CD4-positive, alpha-beta memory T cell (primary cell): ENCODE data around the gene CDCP1. TPM values are rescaled to one million over a fixed set of nuclear protein-coding genes. Genes with fewer than 3 reads are reported as not detected.
"Not testable (repeated sequence)": the region's sequence is repeated elsewhere in the genome, so short reads cannot be mapped to it uniquely, and the experiment has no call there.

ENCODE experiments used
- CTCF ChIA-PET: fragments of 350-600 bp; sonication (Branson Sonifier 250); formaldehyde crosslinking; loops from one replicate; lab custom pipeline; 2021; ENCODE audit warnings: inconsistent platforms; ENCODE audit not compliant: partially characterized antibody; lab: Charles Lee
- POLR2A ChIA-PET: fragments of 350-600 bp; sonication (Branson Sonifier 250); formaldehyde crosslinking; loops from one replicate; lab custom pipeline; 2021; ENCODE audit not compliant: partially characterized antibody; lab: Charles Lee
- DNase-seq, 5 donors: peaks; one replicate each; pipeline versions ENCODE4 v3.0.0 to v3.0.0-alpha.2; 2020 to 2022; ENCODE audit warnings: mixed read lengths in 1 of 5
- H3K27ac ChIP-seq: one replicate; pipeline ENCODE4 v1.7.0; 2013; ENCODE audit warnings: low read depth, low read length
- H3K27me3 ChIP-seq: 2 replicates; pipeline ENCODE4 v1.7.0; 2013; ENCODE audit warnings: mild to moderate bottlenecking, low read length, moderate library complexity; ENCODE audit not compliant: insufficient read depth
- H3K36me3 ChIP-seq: 2 replicates; pipeline ENCODE4 v1.7.0; 2013; ENCODE audit warnings: mild to moderate bottlenecking, low read length, moderate library complexity; ENCODE audit not compliant: insufficient read depth
- H3K4me1 ChIP-seq: 2 replicates; pipeline ENCODE4 v1.7.0; 2013; ENCODE audit warnings: mild to moderate bottlenecking, low read length, moderate library complexity; ENCODE audit not compliant: insufficient read depth
- H3K4me3 ChIP-seq, 2 donors: one replicate each; pipeline ENCODE4 v1.7.0; 2013; ENCODE audit warnings: low read length in 2 of 2, mild to moderate bottlenecking in 1 of 2
- H3K9me3 ChIP-seq, 2 donors: one replicate each; pipeline ENCODE4 v1.7.0; 2013; ENCODE audit warnings: low read length in 2 of 2, control low read depth in 1 of 2; ENCODE audit not compliant: control insufficient read depth in 1 of 2
- H3K27ac Mint-ChIP-seq, 7 donors: one replicate each; pipeline ENCODE4 v1.8.0; 2020 to 2021; ENCODE audit warnings: mixed read lengths in 7 of 7, mild to moderate bottlenecking in 6 of 7, inconsistent platforms in 3 of 7, moderate library complexity in 3 of 7
- H3K27me3 Mint-ChIP-seq, 2 donors: one replicate each; pipeline ENCODE4 v1.8.0; 2020 to 2021; ENCODE audit warnings: mixed read lengths in 2 of 2
- H3K36me3 Mint-ChIP-seq, 2 donors: one replicate each; pipeline ENCODE4 v1.8.0; 2020 to 2021; ENCODE audit warnings: mixed read lengths in 2 of 2, inconsistent platforms in 1 of 2, mild to moderate bottlenecking in 1 of 2
- H3K4me1 Mint-ChIP-seq, 4 donors: one replicate each; pipeline ENCODE4 v1.8.0; 2020 to 2021; ENCODE audit warnings: mixed read lengths in 4 of 4, mild to moderate bottlenecking in 1 of 4
- H3K4me3 Mint-ChIP-seq, 8 donors: one replicate each; pipeline ENCODE4 v1.8.0; 2020 to 2021; ENCODE audit warnings: mixed read lengths in 8 of 8, mild to moderate bottlenecking in 7 of 8, moderate library complexity in 6 of 8, inconsistent platforms in 3 of 8
- H3K9me3 Mint-ChIP-seq, 8 donors: one replicate each; pipeline ENCODE4 v1.8.0; 2020 to 2021; ENCODE audit warnings: mixed read lengths in 8 of 8, mild to moderate bottlenecking in 5 of 8, inconsistent platforms in 3 of 8, moderate library complexity in 1 of 8
- intact Hi-C: fragments of 100-400 bp; cut with micrococcal nuclease; formaldehyde crosslinking; loops from one replicate; pipeline ENCODE4 v1.15.1; 2023
- polyA plus RNA-seq, 2 donors: library from polyadenylated mRNA; unstranded; fragments of 300-500 nt; fragmentation: Illumina TruSeq; gene quantifications; one replicate each; pipeline ENCODE4 v1.2.3, GENCODE V29; 2021
- total RNA-seq, 2 experiments: library from RNA; stranded (reverse); gene quantifications; one replicate each; pipeline ENCODE4 v1.2.3, GENCODE V29; 2021

CDCP1 gene
- total and polyA plus RNA-seq, 4 experiments from 2014 or later, result 0.24 to 0.60 (median 0.40) TPM

DNA sequence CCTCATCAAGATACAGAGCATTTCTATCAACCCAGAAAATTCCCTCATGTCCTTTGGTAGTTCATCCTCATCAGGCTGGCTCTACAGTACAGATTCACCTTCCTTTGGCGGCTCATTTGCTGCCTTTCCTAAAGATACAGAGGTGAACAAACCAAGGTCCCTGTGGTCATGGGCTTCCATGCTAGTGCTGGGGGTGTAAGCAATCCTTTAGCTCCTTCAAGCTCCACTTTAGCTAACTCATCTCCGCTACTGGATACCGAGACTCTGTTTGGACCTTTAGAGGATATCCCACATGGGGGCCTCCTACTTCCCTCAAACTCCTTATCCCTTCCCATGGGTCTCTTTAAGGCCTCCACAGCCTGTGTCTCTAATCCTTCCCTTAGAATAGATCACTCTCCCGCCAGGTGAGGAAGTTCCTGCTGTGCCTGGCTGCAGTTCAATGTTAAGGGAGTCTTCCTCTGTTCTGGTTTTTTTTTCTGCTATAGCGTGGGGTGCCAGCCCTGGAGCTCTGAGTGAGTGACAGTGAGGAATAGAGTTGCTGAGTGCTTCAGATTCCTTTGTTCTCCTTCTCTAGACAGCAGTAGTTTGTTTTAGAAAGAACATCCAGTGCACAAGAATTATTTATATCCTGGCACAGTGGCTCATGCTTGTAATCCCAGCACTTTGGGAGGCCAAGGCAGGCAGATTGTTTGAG, 89.4 kb downstream of the CDCP1 start:
- H3K36me3 ChIP-seq, result no peaks in the 10 kb centered on the region
- H3K27me3 ChIP-seq, result no peaks in the 10 kb centered on the region
- H3K36me3 Mint-ChIP-seq, result no peaks in the 10 kb centered on the region
- H3K27ac Mint-ChIP-seq, result no peak overlapping the region
- peaks cover 0 to 7% (median 4%) of the 10 kb centered on the region in 4 donors for H3K4me1 Mint-ChIP-seq
- H3K27me3 Mint-ChIP-seq, result peaks cover 4 to 10% of the 10 kb centered on the region in 2 donors
- POLR2A ChIA-PET, result no interaction called here
- no peak overlapping the region for H3K27ac ChIP-seq
- H3K4me1 ChIP-seq, result no peaks in the 10 kb centered on the region
- DNase-seq, result no peak
- no peaks in the 10 kb centered on the region for H3K9me3 ChIP-seq
- intact Hi-C loops, result no loop called here
- no peaks in the 10 kb centered on the region for H3K9me3 Mint-ChIP-seq
- CTCF ChIA-PET, result interaction anchor here (1.5 to 7.8 kb wide), 3 partner anchors 15 to 154 kb away, joined by 4 to 42 read pairs (median 22); no protein-coding TSS in a partner anchor
- no peak overlapping the region for H3K4me3 ChIP-seq
- no peak overlapping the region for H3K4me3 Mint-ChIP-seq

DNA sequence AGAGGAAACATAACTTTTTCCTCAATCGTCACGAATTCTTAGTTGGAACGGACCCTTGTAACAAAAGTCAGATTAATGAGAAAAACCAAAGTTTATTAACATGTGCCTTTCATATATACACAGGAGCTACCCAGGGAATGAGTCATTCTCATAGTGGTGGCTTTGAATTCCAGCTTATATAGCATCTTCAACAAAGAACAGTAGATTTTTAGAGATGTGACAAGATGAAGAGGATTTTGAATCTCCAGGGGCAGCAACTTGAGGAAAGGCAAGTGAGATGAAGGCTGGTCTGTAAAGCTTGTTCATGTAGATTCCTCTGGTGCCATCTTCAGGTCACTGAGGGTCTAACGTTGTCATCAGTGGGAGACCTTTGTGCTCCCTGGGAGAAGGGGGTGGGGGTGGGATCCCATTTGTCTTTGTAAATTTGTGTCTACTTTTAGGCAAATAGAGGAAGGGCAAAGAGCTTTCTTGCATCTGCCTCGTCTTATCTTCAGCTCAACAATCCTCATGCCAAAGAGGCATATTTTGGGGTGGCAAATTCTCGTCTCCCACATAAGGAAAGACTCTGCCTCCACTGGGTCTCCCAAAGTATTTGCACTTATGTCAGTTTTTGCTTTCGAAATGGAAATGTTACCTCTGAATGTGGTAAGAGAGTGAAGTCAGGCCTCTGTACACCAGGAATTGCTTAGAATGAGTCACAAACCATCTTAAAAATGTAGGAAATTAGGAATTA, 90.6 kb downstream of the CDCP1 start:
- Mint-ChIP-seq H3K9me3 (no peaks in the 10 kb centered on the region), H3K4me3 (no peak overlapping the region), H3K27me3 (peaks cover 6 to 11% of the 10 kb centered on the region in 2 donors), H3K27ac (no peak overlapping the region), H3K36me3 (no peaks in the 10 kb centered on the region), H3K4me1 (peaks cover 0 to 7% (median 4%) of the 10 kb centered on the region in 4 donors)
- ChIA-PET POLR2A (no interaction called here), CTCF (interaction anchor here (1.2 to 7.8 kb wide), 6 partner anchors 13 to 246 kb away, joined by 3 to 42 read pairs (median 4); no protein-coding TSS in a partner anchor)
- no peak for DNase-seq
- Histone ChIP-seq H3K36me3 (no peaks in the 10 kb centered on the region), H3K9me3 (no peaks in the 10 kb centered on the region), H3K27ac (no peak overlapping the region), H3K27me3 (no peaks in the 10 kb centered on the region), H3K4me3 (no peak overlapping the region), H3K4me1 (no peaks in the 10 kb centered on the region)
- intact Hi-C loops, result no loop called here

DNA sequence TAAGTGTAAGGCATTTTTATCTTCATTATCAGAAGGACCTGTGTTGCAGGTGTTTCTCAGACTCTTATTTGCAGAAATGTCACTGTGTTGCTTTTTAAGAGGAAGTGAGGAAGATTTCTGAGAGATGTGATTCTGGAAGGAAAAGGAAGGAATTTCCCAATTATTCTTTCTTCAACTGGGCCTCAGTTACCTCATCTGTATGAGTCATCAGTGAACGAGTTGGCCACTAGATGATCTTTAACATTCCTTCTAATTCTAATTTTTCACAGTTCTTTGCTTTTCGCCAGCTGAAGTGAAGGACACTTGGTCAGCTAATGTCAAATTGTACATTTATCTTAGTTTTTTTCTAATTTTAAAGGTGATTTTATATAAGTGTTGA, 91.2 kb downstream of the CDCP1 start:
- no peak overlapping the region for H3K27ac Mint-ChIP-seq
- POLR2A ChIA-PET, result no interaction called here

DNA sequence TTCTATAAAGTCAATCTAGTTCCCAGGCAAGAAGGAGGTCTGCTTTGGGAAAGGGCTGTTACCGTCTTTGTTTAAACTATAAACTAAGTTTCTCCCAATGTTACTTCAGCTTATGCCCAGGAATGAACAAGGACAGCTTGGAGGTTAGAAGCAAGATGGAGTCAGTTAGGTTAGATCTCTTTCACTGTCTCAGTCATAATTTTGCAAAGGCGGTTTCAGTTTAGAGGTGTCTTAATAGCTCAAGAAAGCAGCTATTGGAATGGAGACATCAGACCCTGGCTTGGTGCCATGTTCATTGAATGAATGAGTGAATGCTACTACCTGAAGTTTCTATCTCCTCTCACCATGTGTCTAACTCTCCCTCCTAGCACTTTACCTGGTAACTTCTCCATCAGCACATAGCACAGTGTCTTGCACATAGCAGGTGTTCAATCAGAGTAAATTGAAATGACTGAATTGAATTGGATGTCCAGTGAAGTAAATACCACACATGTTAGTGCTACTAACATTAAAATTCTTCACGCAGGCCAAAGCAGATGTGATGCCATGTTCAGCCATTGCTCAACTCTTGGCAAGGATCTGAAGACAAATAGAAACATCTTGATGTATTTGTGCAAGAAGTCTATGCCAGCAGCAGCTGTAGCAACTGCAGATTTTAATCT, 91.9 kb downstream of the CDCP1 start:
- Mint-ChIP-seq H3K27ac (no peak overlapping the region), H3K9me3 (no peaks in the 10 kb centered on the region), H3K4me1 (peaks cover 0 to 7% (median 4%) of the 10 kb centered on the region in 4 donors), H3K4me3 (no peak overlapping the region), H3K36me3 (no peaks in the 10 kb centered on the region), H3K27me3 (peaks cover 9 to 11% of the 10 kb centered on the region in 2 donors)
- no peaks in the 10 kb centered on the region for H3K4me1 ChIP-seq
- ChIA-PET POLR2A (no interaction called here), CTCF (interaction anchor here (1.7 to 7.8 kb wide), 3 partner anchors 12 to 247 kb away, joined by 3 to 42 read pairs (median 22); no protein-coding TSS in a partner anchor)
- DNase-seq, result no peak
- intact Hi-C loops, result no loop called here
- no peak overlapping the region for H3K4me3 ChIP-seq
- no peaks in the 10 kb centered on the region for H3K9me3 ChIP-seq
- no peaks in the 10 kb centered on the region for H3K36me3 ChIP-seq
- H3K27me3 ChIP-seq, result no peaks in the 10 kb centered on the region
- no peak overlapping the region for H3K27ac ChIP-seq

More for the DNA sequence above, 91.2 kb downstream of the CDCP1 start:
- Histone ChIP-seq H3K4me3 (no peak overlapping the region), H3K4me1 (no peaks in the 10 kb centered on the region), H3K9me3 (no peaks in the 10 kb centered on the region), H3K27me3 (no peaks in the 10 kb centered on the region), H3K36me3 (no peaks in the 10 kb centered on the region), H3K27ac (no peak overlapping the region)
- no peaks in the 10 kb centered on the region for H3K9me3 Mint-ChIP-seq
- CTCF ChIA-PET, result interaction anchor here (1.2 to 7.8 kb wide), 6 partner anchors 13 to 247 kb away, joined by 3 to 42 read pairs (median 4); no protein-coding TSS in a partner anchor
- H3K4me1 Mint-ChIP-seq, result peaks cover 0 to 7% (median 4%) of the 10 kb centered on the region in 4 donors
- H3K4me3 Mint-ChIP-seq, result no peak overlapping the region
- no peak for DNase-seq
- no peaks in the 10 kb centered on the region for H3K36me3 Mint-ChIP-seq
- peaks cover 6 to 11% of the 10 kb centered on the region in 2 donors for H3K27me3 Mint-ChIP-seq
- intact Hi-C loops, result no loop called here

DNA sequence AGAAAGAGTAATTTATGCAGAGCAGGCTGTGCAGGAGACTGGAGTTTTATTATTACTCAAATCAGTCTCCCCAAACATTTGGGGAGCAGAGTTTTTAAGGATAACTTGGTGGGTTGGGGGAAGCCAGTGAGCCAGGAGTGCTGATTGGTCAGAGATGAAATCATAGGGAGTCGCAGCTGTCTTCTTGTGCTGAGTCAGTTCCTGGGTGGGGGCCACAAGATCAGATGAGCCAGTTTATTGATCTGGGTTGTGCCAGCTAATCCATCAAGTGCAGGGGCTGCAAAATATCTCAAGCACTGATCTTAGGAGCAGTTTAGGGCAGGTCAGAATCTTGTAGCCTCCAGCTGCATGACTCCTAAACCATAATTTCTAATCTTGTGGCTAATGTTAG, 92.4 kb downstream of the CDCP1 start:
- H3K27ac ChIP-seq, DNase-seq, intact Hi-C loops, H3K4me1 ChIP-seq, H3K27ac Mint-ChIP-seq, H3K9me3 Mint-ChIP-seq, H3K27me3 ChIP-seq, H3K4me1 Mint-ChIP-seq, H3K9me3 ChIP-seq, H3K36me3 Mint-ChIP-seq, H3K36me3 ChIP-seq, POLR2A ChIA-PET, H3K4me3 ChIP-seq, H3K4me3 Mint-ChIP-seq: not testable (repeated sequence)
- H3K27me3 Mint-ChIP-seq, result peaks cover 11 to 13% of the 10 kb centered on the region in 2 donors
- CTCF ChIA-PET, result interaction anchor here (5.5 to 7.8 kb wide), 2 partner anchors 12 to 157 kb away, joined by 22 to 42 read pairs; no protein-coding TSS in a partner anchor

DNA sequence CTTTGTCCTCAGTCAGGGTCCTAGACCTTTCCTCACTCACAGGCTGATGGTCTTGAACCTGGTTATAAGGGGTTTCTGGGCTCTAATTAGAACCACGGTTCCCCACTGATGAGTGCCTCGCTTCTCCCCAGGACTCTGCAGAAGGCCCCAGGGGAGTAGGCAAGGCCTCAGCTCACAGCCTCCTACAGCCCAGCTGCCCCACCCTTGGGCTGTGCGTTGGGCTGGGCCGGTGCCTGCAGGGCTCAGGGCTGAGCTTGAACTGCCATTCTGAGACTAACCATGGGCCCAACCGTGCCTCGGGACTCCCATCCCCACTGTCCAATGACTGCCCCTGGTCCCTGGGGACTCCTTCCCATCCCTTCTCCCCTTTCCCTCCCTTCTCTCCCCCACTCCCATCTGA, 94.5 kb downstream of the CDCP1 start:
- Histone ChIP-seq H3K36me3 (no peaks in the 10 kb centered on the region), H3K9me3 (no peaks in the 10 kb centered on the region), H3K27ac (no peak overlapping the region), H3K4me3 (no peak overlapping the region), H3K4me1 (no peaks in the 10 kb centered on the region), H3K27me3 (no peaks in the 10 kb centered on the region)
- Mint-ChIP-seq H3K9me3 (no peaks in the 10 kb centered on the region), H3K36me3 (no peaks in the 10 kb centered on the region), H3K27ac (no peak overlapping the region), H3K27me3 (peaks cover 7 to 10% of the 10 kb centered on the region in 2 donors), H3K4me3 (no peak overlapping the region), H3K4me1 (peaks cover 0 to 7% (median 4%) of the 10 kb centered on the region in 4 donors)
- intact Hi-C loops, result no loop called here
- DNase-seq, result no peak
- ChIA-PET CTCF (interaction anchor here (7.8 kb wide), 1 partner anchor 10 kb away, joined by 42 read pairs; no protein-coding TSS in a partner anchor), POLR2A (no interaction called here)

DNA sequence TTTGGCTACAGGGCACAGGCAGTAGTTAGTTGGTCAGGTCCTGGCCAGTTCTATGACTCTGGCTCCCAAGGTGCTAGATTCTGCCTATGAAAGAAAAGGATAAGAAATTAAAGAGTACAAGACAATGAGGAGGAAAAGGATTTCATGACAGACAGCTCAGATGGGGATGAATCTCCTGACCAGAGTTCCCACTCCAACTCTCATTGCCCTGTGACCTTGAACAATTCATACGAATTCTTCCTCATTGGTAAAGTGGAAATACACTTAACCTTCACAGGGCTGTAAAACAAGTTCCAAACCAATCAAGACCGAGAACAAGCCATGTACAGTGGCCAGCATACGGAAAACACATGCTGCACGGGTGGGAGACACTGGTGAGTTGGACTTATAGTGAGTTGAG, 96.4 kb downstream of the CDCP1 start:
- Histone ChIP-seq H3K9me3 (no peaks in the 10 kb centered on the region), H3K36me3 (no peaks in the 10 kb centered on the region), H3K27ac (no peak overlapping the region), H3K4me1 (no peaks in the 10 kb centered on the region), H3K27me3 (no peaks in the 10 kb centered on the region), H3K4me3 (no peak overlapping the region)
- Mint-ChIP-seq H3K27me3 (peaks cover 7 to 12% of the 10 kb centered on the region in 2 donors), H3K27ac (no peak overlapping the region), H3K9me3 (no peaks in the 10 kb centered on the region), H3K36me3 (no peaks in the 10 kb centered on the region), H3K4me1 (peaks cover 0 to 7% (median 4%) of the 10 kb centered on the region in 4 donors), H3K4me3 (no peak overlapping the region)
- intact Hi-C loops, result no loop called here
- ChIA-PET CTCF (interaction anchor here (7.8 to 20.4 kb wide), 2 partner anchors 8 to 159 kb away, joined by 42 to 688 read pairs; no protein-coding TSS in a partner anchor), POLR2A (no interaction called here)
- DNase-seq, result no peak
